ENCODE measurements around the gene CLDN17.

The CLDN17 gene

DNA sequence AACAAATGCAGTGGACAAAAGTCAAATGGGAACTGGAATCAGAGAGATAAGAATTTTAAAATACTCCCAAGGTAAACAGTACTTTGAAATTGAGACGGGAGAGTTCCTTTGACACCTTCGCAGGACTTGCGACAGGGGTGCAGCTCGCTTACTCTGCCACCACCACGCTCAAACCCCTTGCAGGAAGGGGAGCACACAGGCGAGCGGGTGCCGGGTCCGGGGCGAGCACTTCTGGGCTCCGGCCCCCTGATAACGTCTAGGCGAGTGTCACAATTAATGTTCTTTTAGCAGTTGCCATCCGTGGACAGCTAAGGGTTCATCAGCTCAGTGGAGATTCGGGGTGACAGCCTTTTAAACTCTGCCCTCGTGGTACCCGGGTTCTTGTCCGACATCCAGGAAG is 37.4 kb downstream of the CLDN17 start:
- Histone ChIP-seq H3K4me3 (no peak overlapping the region), H3K4me1 (no peaks in the 10 kb centered on the region), H3K9ac (no peak overlapping the region), H3K36me3 (no peaks in the 10 kb centered on the region), H3K4me2 (no peak overlapping the region), H3K27ac (no peak overlapping the region), H3K27me3 (no peaks in the 10 kb centered on the region), H4K20me1 (no peaks in the 10 kb centered on the region), H3K9me3 (no peaks in the 10 kb centered on the region)
- TF ChIP-seq Cebpa-rat (IDR thresholded peaks at IDR 0.05): no peak

- no peaks in the 10 kb centered on the region for H3K9me3 ChIP-seq
- H3K4me2 ChIP-seq: no peak overlapping the region
- H3K9ac ChIP-seq: no peak overlapping the region
- no peak overlapping the region for H3K4me3 ChIP-seq
- H3K36me3 ChIP-seq: no peaks in the 10 kb centered on the region
- no peak for TF ChIP-seq Cebpa-rat (IDR thresholded peaks at IDR 0.05)
- no peaks in the 10 kb centered on the region for H3K4me1 ChIP-seq
- H4K20me1 ChIP-seq: no peaks in the 10 kb centered on the region
- H3K27me3 ChIP-seq: no peaks in the 10 kb centered on the region
- no peak overlapping the region for H3K27ac ChIP-seq
Measured at GRCh38 chr21:30126576-30126975, 40.0 kb downstream of the CLDN17 start.

DNA sequence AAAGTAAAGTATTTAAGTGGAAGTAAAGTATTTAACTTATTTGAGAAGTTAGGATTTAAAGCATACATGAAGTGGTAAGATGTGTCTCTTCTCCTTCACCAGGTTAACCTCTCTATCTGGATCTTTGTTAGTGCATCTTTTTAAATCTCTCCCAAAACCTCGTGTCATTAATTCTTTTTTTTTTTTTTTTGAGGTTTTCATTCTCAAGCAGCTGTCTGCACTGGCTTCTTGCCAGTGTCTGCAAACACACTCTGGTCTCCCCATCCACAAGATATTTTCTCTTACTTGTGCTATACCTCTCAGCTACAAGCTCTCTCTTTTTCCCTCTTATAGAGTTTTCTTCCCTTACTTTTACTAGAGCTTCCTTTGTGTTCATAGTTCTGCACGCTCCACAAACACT is 49.0 kb downstream of the CLDN17 start:
- H3K4me2 ChIP-seq: no peak overlapping the region
- no peaks in the 10 kb centered on the region for H3K9me3 ChIP-seq
- no peak overlapping the region for H3K4me3 ChIP-seq
- no peak overlapping the region for H3K27ac ChIP-seq
- no peaks in the 10 kb centered on the region for H4K20me1 ChIP-seq
- H3K27me3 ChIP-seq: no peaks in the 10 kb centered on the region
- no peaks in the 10 kb centered on the region for H3K36me3 ChIP-seq
- no peak for TF ChIP-seq Cebpa-rat (IDR thresholded peaks at IDR 0.05)
- no peak overlapping the region for H3K9ac ChIP-seq
- H3K4me1 ChIP-seq: no peaks in the 10 kb centered on the region

DNA sequence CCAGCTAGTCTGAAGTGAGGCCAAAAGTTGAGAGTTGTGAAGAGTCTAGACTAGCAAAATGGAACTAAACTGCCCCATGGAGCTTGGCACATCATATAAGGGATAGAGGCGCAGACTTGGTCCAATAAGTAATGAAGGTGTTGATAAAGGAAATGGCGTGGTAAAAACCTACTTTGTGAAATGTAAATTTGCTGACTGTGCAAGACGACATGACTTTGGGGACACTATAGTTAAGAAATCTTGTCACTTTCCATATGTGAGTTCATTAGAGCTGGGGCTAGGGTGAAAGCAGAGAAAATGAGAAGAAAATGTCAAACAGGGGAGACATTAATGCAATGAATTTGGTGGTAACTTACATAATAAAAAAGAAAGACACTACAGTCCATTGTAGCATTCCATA is 50.1 kb downstream of the CLDN17 start:
- Histone ChIP-seq H3K27ac (no peak overlapping the region), H3K9ac (no peak overlapping the region), H3K4me2 (no peak overlapping the region), H3K9me3 (no peaks in the 10 kb centered on the region), H3K27me3 (no peaks in the 10 kb centered on the region), H4K20me1 (no peaks in the 10 kb centered on the region), H3K4me3 (no peak overlapping the region), H3K4me1 (no peaks in the 10 kb centered on the region), H3K36me3 (no peaks in the 10 kb centered on the region)
- no peak for TF ChIP-seq Cebpa-rat (IDR thresholded peaks at IDR 0.05)

Measured in BLaER1 (cell line).